HCT116 (cell line): ENCODE measurements around the gene GCLC. TPM values are rescaled to one million over a fixed set of nuclear protein-coding genes. Genes with fewer than 3 reads are reported as not detected.

Experiments
- ATAC-seq: fragments of 200-7000 bp; cut with Tn5 transposase; 2 replicates; pipeline ENCODE4 v1.9.1; 2020; ENCODE audit warnings: mild to moderate bottlenecking, moderate library complexity
- BruUV-seq: library from RNA; stranded (reverse); fragments of 400-500 nt; replicated peaks from 2 replicates; lab custom pipeline; 2021; lab: Mats Ljungman, UMichigan
- CTCF ChIA-PET: fragments of 300-600 bp; sonication (Branson Sonifier 250); formaldehyde crosslinking; loops from one replicate; lab custom pipeline; 2021; ENCODE audit warnings: antibody characterized with exemption; lab: Charles Lee
- POLR2A ChIA-PET: fragments of 300-600, 350-600 bp; sonication (Branson Sonifier 250); formaldehyde crosslinking; loops from one replicate; lab custom pipeline; 2021; ENCODE audit warnings: antibody characterized with exemption; lab: Charles Lee
- RAD21 ChIA-PET, 2 experiments: fragments of 300-600 bp; sonication (Branson Sonifier 250); formaldehyde crosslinking; loops; one replicate each; lab custom pipeline; 2023; ENCODE audit warnings: low total read pairs in 2 of 2; ENCODE audit not compliant: uncharacterized antibody in 2 of 2, unreplicated experiment in 2 of 2, low non-redundant PET in 1 of 2; lab: Charles Lee
- DNase-seq: peaks from one replicate; pipeline ENCODE4 v3.0.0-alpha.2; 2010; ENCODE audit warnings: low read depth, low spot score
- H2AFZ ChIP-seq: fragments of 200-600 bp; shearing (Covaris generic), sonication (generic); 2 replicates; pipeline ENCODE4 v1.6.1; 2017; ENCODE audit warnings: low read depth, mixed run types, mixed read lengths, antibody characterized with exemption, low read length; ENCODE audit not compliant: poor library complexity, severe bottlenecking
- H3K27ac ChIP-seq: 2 replicates; pipeline ENCODE4 v1.5.1; 2012; ENCODE audit warnings: low read depth, low read length
- H3K27me3 ChIP-seq: fragments of 200-600 bp; sonication (generic); 2 replicates; pipeline ENCODE4 v1.6.1; 2016; ENCODE audit warnings: mixed run types, low read length, mixed read lengths; ENCODE audit not compliant: insufficient read depth
- H3K36me3 ChIP-seq, 2 experiments: fragments of 200-500 bp in 1 of 2; fragments of 200-600 bp in 1 of 2; sonication (Bioruptor generic) in 1 of 2; sonication (generic) in 1 of 2; 2 replicates each; pipeline versions ENCODE4 v1.5.1 to v1.6.1; 2014 to 2016; ENCODE audit warnings: low read length in 2 of 2, inconsistent platforms in 1 of 2, mixed read lengths in 1 of 2, mixed run types in 1 of 2; ENCODE audit not compliant: insufficient read depth in 2 of 2, control insufficient read depth in 1 of 2
- H3K4me1 ChIP-seq, 2 experiments: fragments of 200-600 bp in 1 of 2; sonication (generic) in 1 of 2; 2 replicates each; pipeline versions ENCODE4 v1.5.1 to v1.6.1; 2012 to 2017; ENCODE audit warnings: low read length in 2 of 2, inconsistent platforms in 1 of 2, mild to moderate bottlenecking in 1 of 2, mixed read lengths in 1 of 2, mixed run types in 1 of 2, moderate library complexity in 1 of 2; ENCODE audit not compliant: insufficient read depth in 2 of 2, control insufficient read depth in 1 of 2
- H3K4me2 ChIP-seq: fragments of 200-600 bp; sonication (generic); 2 replicates; pipeline ENCODE4 v1.6.1; 2017; ENCODE audit warnings: mixed run types, low read length, mixed read lengths
- H3K4me3 ChIP-seq, 2 experiments: fragments of 200-600 bp in 1 of 2; sonication (generic) in 1 of 2; replicated peaks in 1 of 2; 2 replicates each; pipeline ENCODE4 v1.5.1; 2011 to 2016; ENCODE audit warnings: low read length in 2 of 2, control low read depth in 1 of 2, low read depth in 1 of 2, mild to moderate bottlenecking in 1 of 2, mixed read lengths in 1 of 2, mixed run types in 1 of 2
- H3K79me2 ChIP-seq: fragments of 200-600 bp; sonication (generic); 2 replicates; pipeline ENCODE4 v1.6.1; 2017; ENCODE audit warnings: mild to moderate bottlenecking, mixed run types, low read length, moderate library complexity, mixed read lengths; ENCODE audit not compliant: insufficient read depth
- H3K9ac ChIP-seq: fragments of 200-600 bp; sonication (generic); 2 replicates; pipeline ENCODE4 v1.6.1; 2016; ENCODE audit warnings: low read length, mixed read lengths
- H3K9me2 ChIP-seq: fragments of 200-600 bp; sonication (generic), shearing (Covaris generic); 2 replicates; pipeline ENCODE4 v1.6.1; 2017; ENCODE audit warnings: mixed run types, mild to moderate bottlenecking, moderate library complexity; ENCODE audit not compliant: insufficient read depth
- H3K9me3 ChIP-seq, 2 experiments: fragments of 200-500 bp in 1 of 2; fragments of 200-600 bp in 1 of 2; sonication (Bioruptor generic) in 1 of 2; sonication (generic) in 1 of 2; 2 replicates each; pipeline ENCODE4 v1.6.1; 2014 to 2017; ENCODE audit warnings: low read length in 2 of 2, mixed read lengths in 2 of 2, inconsistent platforms in 1 of 2, low read depth in 1 of 2, mild to moderate bottlenecking in 1 of 2, mixed run types in 1 of 2, moderate library complexity in 1 of 2; ENCODE audit not compliant: control insufficient read depth in 1 of 2, insufficient read depth in 1 of 2
- H4K20me1 ChIP-seq: fragments of 200-600 bp; sonication (generic), shearing (Covaris generic); 2 replicates; pipeline ENCODE4 v1.6.1; 2017; ENCODE audit warnings: mixed run types, mild to moderate bottlenecking, moderate library complexity; ENCODE audit not compliant: insufficient read depth
- CEBPB ChIP-seq: IDR thresholded peaks from 2 replicates; pipeline ENCODE4 v1.6.1; 2012; ENCODE audit warnings: low read depth
- CTCF ChIP-seq, 3 experiments: fragments of 200-600 bp in 1 of 3; sonication (generic) in 1 of 3; IDR thresholded peaks in 2 of 3; conservative IDR thresholded peaks in 1 of 3; 2 replicates each; pipeline ENCODE4 v1.5.1; 2012 to 2017; ENCODE audit warnings: low read depth in 2 of 3, low read length in 2 of 3, antibody characterized with exemption in 1 of 3, borderline replicate concordance in 1 of 3, control low read depth in 1 of 3, mild to moderate bottlenecking in 1 of 3, mixed read lengths in 1 of 3, mixed run types in 1 of 3, moderate library complexity in 1 of 3; ENCODE audit not compliant: insufficient read depth in 1 of 3
- EGR1 ChIP-seq: IDR thresholded peaks from 2 replicates; pipeline ENCODE4 v1.6.1; 2012; ENCODE audit warnings: low read depth
- ELF1 ChIP-seq: IDR thresholded peaks from 2 replicates; pipeline ENCODE4 v1.6.1; 2012; ENCODE audit warnings: low read depth, borderline replicate concordance
- POLR2A ChIP-seq: IDR thresholded peaks from 2 replicates; pipeline ENCODE4 v1.7.0; 2011; ENCODE audit warnings: borderline replicate concordance; ENCODE audit not compliant: insufficient read depth, insufficient read length; ENCODE audit errors: extremely low read depth
- POLR2AphosphoS5 ChIP-seq: IDR thresholded peaks from 2 replicates; pipeline ENCODE4 v1.6.1; 2011; ENCODE audit warnings: mild to moderate bottlenecking, low read depth, low read length, moderate library complexity
- RAD21 ChIP-seq: IDR thresholded peaks from 2 replicates; pipeline ENCODE4 v1.6.1; 2012; ENCODE audit warnings: low read depth, mild to moderate bottlenecking
- SIN3A ChIP-seq: IDR thresholded peaks from 2 replicates; pipeline ENCODE4 v1.6.1; 2012; ENCODE audit warnings: low read depth
- TCF7L2 ChIP-seq: IDR thresholded peaks from 2 replicates; pipeline ENCODE4 v1.7.0; 2011; ENCODE audit warnings: borderline replicate concordance, inconsistent platforms; ENCODE audit not compliant: insufficient read depth, insufficient read length; ENCODE audit errors: extremely low read depth
- intact Hi-C: fragments of 100-400 bp; cut with micrococcal nuclease; formaldehyde crosslinking; loops from 2 replicates; pipeline ENCODE4 v1.10.0; 2022
- total RNA-seq: library from RNA; stranded (reverse); gene quantifications from one replicate; pipeline ENCODE4 v1.2.1, GENCODE V29; 2021; ENCODE audit not compliant: unreplicated experiment
- TF ChIP-seq, protein P1 (sequence below): IDR thresholded peaks from 2 replicates; pipeline ENCODE4 v1.6.1; 2011; ENCODE audit warnings: mild to moderate bottlenecking, low read length, moderate library complexity; ENCODE audit not compliant: insufficient replicate concordance; ENCODE audit errors: extremely low read depth

GCLC gene
- total RNA-seq, 1 experiment from 2014 or later = 72.0 TPM

GRCh38 chr6:53544470-53545308 is at the start of gene GCLC (continued):
- TF ChIP-seq, protein P1, sequence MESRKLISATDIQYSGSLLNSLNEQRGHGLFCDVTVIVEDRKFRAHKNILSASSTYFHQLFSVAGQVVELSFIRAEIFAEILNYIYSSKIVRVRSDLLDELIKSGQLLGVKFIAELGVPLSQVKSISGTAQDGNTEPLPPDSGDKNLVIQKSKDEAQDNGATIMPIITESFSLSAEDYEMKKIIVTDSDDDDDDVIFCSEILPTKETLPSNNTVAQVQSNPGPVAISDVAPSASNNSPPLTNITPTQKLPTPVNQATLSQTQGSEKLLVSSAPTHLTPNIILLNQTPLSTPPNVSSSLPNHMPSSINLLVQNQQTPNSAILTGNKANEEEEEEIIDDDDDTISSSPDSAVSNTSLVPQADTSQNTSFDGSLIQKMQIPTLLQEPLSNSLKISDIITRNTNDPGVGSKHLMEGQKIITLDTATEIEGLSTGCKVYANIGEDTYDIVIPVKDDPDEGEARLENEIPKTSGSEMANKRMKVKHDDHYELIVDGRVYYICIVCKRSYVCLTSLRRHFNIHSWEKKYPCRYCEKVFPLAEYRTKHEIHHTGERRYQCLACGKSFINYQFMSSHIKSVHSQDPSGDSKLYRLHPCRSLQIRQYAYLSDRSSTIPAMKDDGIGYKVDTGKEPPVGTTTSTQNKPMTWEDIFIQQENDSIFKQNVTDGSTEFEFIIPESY = peak; percentile 83
- TF ChIP-seq RAD21 = peak; percentile 73
- no peak for TF ChIP-seq ELF1
- peak; percentile 52; the same call in 1 of the 2 replicates for TF ChIP-seq EGR1
- TF ChIP-seq TCF7L2 = peak; percentile 64
- no peak for TF ChIP-seq CEBPB
- peak; percentile 95 for TF ChIP-seq POLR2AphosphoS5
- peak; percentile 83 for TF ChIP-seq SIN3A

- ATAC-seq (no peak), DNase-seq (no peak)
- H3K4me1 ChIP-seq = peaks cover 0 to 7% of the 10 kb centered on the region in 2 experiments; a peak in 2 of 4 replicates
- ChIA-PET RAD21 (no interaction called here), CTCF (no interaction called here), POLR2A (interaction anchor here (1.0 kb wide), 1 partner anchor 46 kb away, joined by 3 read pairs; no protein-coding TSS in a partner anchor)
- no peaks in the 10 kb centered on the region for H3K79me2 ChIP-seq
- no peaks in the 10 kb centered on the region for H3K36me3 ChIP-seq
- intact Hi-C loops = no loop called here
- H3K27me3 ChIP-seq = no peaks in the 10 kb centered on the region
- no peaks in the 10 kb centered on the region for H4K20me1 ChIP-seq
- no peak overlapping the region for H3K9ac ChIP-seq
- no peak overlapping the region for H3K4me2 ChIP-seq
- no peak overlapping the region for H3K4me3 ChIP-seq
- H3K9me3 ChIP-seq = no peaks in the 10 kb centered on the region; a peak in 1 of 4 replicates
- no TSS peak for BruUV-seq
- H3K9me2 ChIP-seq = no peaks in the 10 kb centered on the region
- no peak overlapping the region for H3K27ac ChIP-seq
- TF ChIP-seq, protein P1 = no peak
- no peak for TF ChIP-seq RAD21
- no peak for TF ChIP-seq CTCF (IDR thresholded peaks at IDR 0.05 in 2 of 3, conservative IDR thresholded peaks at IDR 0.05 in 1 of 3; ENCODE audit: borderline replicate concordance in 1 of 3, insufficient read depth in 1 of 3, low read depth in 2 of 3, low read length in 2 of 3)
- TF ChIP-seq POLR2A = no peak
- TF ChIP-seq TCF7L2 = no peak
- H2AFZ ChIP-seq = no peak overlapping the region
These were observed 49.7 kb upstream of the GCLC start for GRCh38 chr6:53594596-53594995.
